ELR (cell line): Measurements from ENCODE around the gene BTBD1.

Source experiments
- DNase-seq: peaks from one replicate; pipeline ENCODE4 v3.0.0-alpha.2; 2015; ENCODE audit warnings: low read depth

Gene BTBD1

DNA sequence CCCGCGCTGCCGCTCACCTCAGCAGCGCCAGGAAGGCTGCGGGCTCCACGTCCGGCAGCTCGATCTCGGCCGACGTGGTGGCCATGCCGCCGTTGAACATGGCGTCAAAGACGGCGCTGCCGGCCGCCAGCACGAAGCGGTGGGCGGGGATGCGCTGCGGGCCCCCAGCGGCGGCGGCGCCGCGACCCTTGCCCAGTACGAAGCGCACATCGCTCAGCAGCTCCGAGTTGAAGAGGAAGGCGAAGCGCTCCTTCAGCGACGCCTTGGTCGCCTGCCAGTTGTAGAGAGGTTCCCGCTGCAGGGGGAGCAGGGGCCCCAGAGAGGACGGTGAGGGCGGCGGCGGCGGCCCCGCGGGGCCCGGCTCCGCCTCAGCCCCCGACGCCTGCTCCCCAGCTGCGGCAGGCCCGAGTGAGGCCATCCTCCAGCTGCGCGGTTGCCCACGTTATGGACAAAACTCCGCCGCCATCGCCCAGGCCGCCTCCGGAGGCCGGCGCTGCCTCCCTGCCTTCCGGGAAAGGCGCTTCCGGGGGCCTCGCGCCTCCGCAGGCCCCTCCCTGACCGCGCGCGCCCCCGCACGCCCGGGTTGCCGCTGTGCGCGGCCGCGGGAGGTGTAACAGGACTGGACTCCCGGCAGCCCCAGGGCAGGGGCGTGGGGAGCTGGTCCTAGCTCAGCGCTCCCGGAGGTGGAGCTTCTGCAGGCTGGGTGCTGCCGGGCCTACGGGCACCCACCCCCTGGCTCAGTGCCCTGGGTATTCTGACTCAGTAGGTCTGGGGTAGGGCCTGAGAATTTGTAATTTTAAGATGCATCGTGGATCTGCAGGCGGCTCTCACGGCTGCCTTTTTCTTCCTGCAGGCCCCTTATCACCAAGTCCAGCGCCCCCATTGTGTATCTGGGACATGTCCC lies at the start of gene BTBD1:
Gene BTBD1, minus strand, starts transcription at position 519 of the 904 bp plus-strand sequence. Its CDS starts 101 bp downstream, at position 418.
- peak; percentile 97 for DNase-seq

DNA sequence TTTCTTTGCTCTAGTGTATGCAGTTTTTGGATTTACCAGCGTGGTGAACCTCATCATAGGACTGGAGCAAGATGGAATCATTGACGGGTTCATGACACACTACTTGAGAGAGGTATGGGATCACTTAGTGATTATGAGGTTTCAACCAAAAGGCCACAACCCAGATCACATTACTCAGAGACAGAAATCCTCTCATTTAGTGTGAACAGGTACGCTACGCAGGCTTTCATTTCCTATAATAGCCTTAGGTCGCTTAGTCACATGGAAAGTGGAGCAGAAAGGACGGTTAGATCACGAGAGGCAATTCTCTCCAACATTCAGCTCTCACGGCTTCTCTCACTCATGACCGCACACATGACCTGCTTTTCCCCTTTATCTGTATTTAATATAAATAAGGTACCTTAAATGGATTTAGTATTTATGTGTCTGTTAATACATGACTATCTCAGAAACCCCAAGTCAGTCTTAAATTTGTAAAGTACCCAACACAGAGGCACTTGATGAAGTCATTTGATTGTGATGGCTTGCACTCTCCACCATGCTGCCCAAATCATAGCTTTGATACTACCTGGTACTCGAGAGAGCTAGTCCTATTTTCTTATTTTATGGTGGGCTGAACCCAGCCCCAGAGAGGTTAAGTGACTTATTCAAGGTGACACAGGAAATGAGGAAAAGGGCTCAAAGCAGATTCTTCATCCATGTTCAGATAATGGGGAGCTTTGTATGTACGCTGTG lies 48.9 kb upstream of the BTBD1 start:
- DNase-seq = no peak

GRCh38 chr15:83115410-83115809 lies 48.4 kb upstream of the BTBD1 start:
- no peak for DNase-seq

GRCh38 chr15:83114856-83115255 lies 47.8 kb upstream of the BTBD1 start:
- DNase-seq = no peak

DNA sequence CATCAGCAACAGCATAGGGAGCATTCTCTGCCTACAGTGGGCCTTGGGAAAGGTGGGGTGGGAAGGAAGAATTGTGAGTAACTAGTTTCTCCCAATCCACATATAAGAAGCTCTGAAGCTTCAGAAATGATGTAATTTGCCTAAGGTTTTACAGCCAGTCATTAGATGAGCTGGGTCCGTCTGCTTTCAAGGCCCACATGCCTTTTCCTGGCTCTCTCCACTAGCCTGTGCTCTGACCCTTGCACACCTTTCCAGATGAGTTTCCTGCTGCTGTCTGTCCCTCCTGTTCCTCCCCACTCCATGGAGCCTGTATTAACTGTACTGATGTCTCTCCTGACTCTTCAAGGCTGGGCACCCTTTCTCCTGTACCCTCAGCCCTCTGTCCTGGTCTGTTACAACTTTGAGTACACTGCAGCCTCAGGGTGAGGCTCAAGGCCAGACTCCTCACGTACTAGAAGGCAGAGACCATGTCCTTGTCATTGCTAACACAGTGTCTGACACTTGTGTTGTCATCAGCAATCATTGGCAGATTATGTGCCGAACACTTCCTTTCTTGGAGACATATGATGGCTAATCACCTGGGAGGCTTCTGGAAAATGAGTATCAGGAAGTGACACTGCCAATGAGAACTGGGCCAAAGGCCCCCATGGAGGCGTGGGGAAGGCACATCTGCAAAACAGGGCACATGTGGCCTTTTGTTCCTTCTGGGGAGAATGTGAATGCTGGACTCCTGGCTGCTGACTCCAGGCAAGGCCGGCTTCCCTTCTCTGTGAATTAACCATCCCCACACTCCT lies 47.0 kb upstream of the BTBD1 start:
- DNase-seq = no peak

DNA sequence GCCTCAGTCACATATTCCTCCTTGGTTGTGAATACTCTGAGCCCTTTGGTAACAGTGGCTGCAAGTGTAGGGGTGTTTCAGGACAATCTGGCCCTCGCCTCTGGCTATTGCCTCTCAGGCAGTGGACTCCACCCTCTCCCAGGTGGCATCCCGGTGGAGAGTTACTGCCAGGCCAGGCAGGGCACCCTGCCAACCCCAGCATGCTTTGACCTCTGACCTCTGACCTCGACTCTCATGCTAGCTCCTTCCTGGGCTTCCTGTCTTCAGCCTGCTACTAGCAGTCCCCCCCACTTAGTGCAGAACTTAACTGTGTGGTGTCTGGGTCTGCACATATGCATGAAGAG lies 45.9 kb upstream of the BTBD1 start:
- DNase-seq = no peak

DNA sequence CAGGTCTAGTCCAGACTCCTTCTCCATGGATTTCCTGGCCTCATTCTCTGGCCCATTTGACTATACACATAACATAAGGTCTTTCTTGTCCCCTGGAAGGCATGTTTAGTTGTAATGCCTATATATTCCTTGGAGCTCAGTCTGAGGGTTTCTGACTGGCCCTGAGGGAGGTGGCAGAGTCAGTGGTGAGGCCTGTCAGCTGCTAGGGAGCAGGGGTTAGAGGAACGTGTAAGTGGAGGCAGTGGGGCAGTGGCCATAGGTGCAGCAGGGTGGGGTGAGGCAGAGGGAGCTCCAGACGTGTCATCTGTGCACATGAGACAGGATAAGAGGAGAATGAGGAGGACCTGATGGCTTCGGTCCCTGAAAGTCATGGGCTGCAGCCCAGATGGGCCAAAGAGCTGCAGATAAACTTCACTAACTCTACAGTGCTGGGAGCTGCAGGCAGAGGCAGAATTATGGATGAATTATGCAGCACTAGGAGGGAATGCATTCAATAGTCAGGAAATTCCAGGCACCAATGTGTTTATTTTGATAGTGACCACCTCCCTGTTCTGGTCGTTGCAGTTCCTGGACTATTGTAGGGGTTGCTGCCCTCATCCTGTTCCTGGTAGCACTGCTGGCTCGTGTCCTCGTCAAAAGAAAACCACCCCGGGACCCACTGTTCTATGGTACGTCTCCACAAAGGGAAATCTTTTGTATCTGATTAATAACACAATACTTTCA lies 45.3 kb upstream of the BTBD1 start:
- DNase-seq = peak; percentile 86

- no peak for DNase-seq
Observed at GRCh38 chr15:83111149-83111548, 44.1 kb upstream of the BTBD1 start.

DNA sequence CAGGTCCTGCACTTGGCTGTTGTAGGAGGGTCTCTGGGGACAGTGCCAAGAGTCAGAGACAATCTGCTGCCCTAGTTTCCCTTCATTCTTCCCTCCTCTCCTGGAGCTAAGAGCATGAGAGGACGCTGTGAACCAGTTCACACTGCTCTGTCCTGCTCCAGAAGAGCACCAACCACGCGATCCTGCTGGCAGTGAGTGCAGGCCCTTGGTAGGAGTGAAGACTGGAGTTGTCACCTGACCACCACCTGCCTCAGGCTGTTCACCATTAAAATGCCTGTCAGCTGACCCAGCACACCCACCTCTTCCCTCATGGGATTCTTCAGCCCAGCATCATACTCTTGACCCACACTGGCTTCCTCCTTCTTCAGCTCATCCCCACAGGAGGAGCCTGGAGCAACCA lies 43.3 kb upstream of the BTBD1 start:
- no peak for DNase-seq

DNA sequence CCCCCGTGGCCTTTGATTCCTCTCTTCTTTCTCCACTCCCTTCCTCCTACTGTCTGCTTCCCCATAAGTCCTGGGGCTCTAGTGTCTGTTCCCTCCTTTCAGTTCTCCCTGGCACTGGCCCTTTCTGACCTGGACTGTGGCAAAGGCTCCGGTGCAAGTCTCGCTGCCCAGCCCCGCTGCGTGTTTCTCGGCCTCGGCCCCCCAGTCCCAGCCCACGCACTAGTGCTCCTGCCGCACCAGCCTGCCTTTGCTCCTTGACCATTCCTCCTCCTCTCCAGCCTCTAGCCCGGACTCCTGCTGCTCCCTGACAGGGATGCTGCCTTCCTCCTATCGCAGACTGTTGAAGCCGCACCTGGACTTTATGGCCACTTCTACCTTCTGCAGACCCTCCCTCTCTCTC lies 42.5 kb upstream of the BTBD1 start:
- DNase-seq = no peak

GRCh38 chr15:83108266-83109219 lies 41.5 kb upstream of the BTBD1 start:
- no peak for DNase-seq

DNA sequence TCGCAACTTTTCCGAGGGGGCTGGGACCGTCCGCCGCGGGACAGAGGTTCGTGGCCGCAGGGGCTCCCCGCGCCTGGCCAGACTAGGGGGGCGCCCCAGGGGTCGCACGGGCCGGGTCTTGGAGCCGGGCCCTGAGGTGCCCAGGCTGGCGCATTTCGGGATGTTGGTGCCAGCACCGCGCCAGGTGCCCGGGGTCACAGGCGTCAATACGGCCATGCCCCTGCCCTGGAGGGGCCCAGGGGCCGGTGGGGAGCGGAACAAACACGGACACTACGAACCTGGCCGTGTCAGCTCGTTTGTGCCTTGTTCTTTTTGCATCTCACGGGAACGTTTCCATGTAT lies 40.8 kb upstream of the BTBD1 start:
- DNase-seq = no peak

GRCh38 chr15:83106994-83107840 lies 40.2 kb upstream of the BTBD1 start, which contains the start of gene TM6SF1:
TM6SF1 (plus strand) TSS chr15:83107645; CDS start chr15:83107681, 36 bp downstream.
- no peak for DNase-seq

DNA sequence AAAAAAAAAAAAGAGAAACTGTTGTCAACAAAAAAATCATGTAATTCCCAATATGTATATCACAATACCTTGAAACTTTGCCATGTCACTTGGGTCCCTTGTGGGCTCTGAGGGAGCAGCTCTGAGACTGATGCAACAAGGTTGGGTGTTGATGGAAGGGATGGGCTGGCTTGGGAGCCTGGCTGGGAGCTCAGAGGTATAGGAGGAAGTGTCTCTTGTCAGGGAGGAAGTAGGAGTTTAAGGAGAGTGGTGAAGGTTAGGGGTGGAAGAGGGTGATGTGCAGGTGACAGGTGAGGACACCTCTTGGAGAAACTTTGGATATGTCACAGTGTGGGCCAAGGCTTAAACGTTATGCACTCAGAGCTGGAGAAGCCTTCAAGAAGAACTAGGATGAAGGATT lies 38.4 kb upstream of the BTBD1 start:
- no peak for DNase-seq

DNA sequence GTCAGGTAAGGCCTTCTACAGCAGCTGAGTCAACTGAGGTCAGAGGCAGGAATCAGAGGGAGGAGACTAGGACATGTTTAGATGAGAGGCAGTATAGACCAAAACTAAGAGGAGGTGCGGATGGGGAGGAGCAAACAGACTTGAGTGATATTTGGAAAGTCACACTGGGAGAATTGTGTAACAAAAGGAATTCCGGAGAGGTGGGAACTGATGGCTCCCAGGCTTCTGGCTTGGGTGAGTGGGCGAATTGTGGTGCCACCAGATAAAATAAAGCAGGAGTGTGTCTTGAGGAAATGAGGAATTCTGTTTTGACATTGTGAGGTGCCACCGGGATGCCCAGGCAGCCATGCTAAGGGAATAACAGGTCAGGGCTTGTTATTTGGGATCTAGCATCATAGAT lies 37.1 kb upstream of the BTBD1 start:
- no peak for DNase-seq

DNA sequence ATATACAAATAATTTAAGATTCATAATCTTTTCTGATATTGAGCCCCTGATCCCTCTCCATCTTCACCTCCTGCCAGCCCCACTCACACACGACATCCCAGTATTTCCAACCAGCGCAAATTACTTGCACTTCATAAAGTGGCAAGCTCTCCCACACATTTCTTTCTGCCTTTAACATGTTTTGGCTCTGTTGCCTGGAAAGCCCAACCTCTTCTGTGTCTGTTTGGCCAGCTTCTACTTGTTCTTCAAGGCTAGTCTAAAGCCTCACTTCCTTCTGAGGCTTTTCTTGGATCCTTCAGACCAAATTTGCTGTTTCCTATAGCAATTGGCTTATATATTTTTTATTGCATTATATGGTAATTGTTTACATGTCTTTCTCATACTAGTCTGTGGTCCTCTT lies 35.3 kb upstream of the BTBD1 start:
- DNase-seq = no peak

GRCh38 chr15:83100097-83100646 lies 33.1 kb upstream of the BTBD1 start:
- no peak for DNase-seq

DNA sequence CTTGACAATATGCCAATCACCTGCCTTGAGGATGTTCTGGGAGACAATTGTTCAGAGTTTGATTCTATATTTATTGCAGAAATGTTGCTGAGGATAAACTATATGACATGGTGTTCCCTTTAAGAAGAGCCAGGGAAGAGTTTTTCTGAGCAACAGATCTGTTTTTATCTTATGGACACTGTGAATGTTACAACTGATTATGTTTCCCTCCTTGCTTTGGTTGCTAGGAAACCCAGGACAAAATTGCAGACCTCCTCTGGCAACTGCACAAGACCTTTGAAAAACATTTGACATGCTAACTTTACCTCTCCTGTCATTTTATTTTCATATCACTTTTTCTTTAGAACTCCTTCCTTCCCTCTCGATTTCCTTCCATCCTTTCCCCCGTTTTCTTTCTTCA lies 32.2 kb upstream of the BTBD1 start:
- no peak for DNase-seq

DNA sequence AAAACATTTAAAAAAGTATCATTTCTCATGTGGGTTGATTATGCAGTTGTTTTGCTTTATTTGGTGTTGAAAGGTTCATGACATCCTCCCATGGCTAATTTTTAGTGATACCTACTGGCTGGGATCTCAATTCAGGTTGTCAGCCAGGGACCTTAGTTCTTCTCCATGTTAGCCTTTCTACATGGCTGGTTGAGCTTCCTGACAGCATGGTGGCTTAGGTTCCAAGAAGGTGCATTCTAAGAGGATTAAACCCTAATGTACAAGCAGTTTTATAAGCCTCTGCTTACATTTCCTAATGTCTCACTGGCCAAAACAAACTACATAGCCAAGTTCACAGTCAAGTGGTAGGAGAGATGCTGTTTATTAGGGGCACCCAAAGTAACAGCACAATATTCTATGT lies 31.0 kb upstream of the BTBD1 start:
- DNase-seq = no peak

GRCh38 chr15:83094583-83094982 lies 27.5 kb upstream of the BTBD1 start:
- no peak for DNase-seq
